K562 (cell line): ENCODE measurements around the gene DUS1L. TPM values are rescaled to one million over a fixed set of nuclear protein-coding genes. Genes with fewer than 3 reads are reported as not detected.

Experiments
- ATF2 ChIP-seq: sonication (generic); formaldehyde crosslinking; IDR thresholded peaks from 2 replicates; pipeline ENCODE4 v1.8.1; 2022; ENCODE audit warnings: missing genetic modification reagents
- FOXK2 ChIP-seq, 2 experiments: fragments of 450-650 bp; IDR thresholded peaks in 1 of 2; conservative IDR thresholded peaks in 1 of 2; 2 replicates each; pipeline ENCODE4 v1.6.1; 2016; ENCODE audit warnings: low read depth in 2 of 2, mild to moderate bottlenecking in 1 of 2
- HIVEP1 ChIP-seq: fragments of 250-450 bp; sonication (Bioruptor Pico); IDR thresholded peaks from 2 replicates; pipeline ENCODE4 v1.4.0; 2020; ENCODE audit warnings: mild to moderate bottlenecking
- MGA ChIP-seq: fragments of 450-650 bp; IDR thresholded peaks from 2 replicates; pipeline ENCODE4 v1.6.1; 2016; ENCODE audit warnings: mild to moderate bottlenecking, moderate library complexity
- POLR2G ChIP-seq: fragments of 200-400 bp; formaldehyde crosslinking; IDR thresholded peaks from 2 replicates; pipeline ENCODE4 v1.6.1; 2017; ENCODE audit warnings: low read depth, mild to moderate bottlenecking, antibody characterized with exemption, low read length, moderate library complexity
- RBFOX2 ChIP-seq: fragments of 200-400 bp; formaldehyde crosslinking; IDR thresholded peaks from 2 replicates; pipeline ENCODE4 v1.6.1; 2017; ENCODE audit warnings: low read depth, mild to moderate bottlenecking, low read length, moderate library complexity
- RBM17 ChIP-seq: fragments of 200-400 bp; formaldehyde crosslinking; IDR thresholded peaks from 2 replicates; pipeline ENCODE4 v1.6.1; 2017; ENCODE audit warnings: low read depth, mild to moderate bottlenecking, low read length, borderline replicate concordance
- TCFL5 ChIP-seq: fragments of 250-450 bp; sonication (Bioruptor Pico); conservative IDR thresholded peaks from 2 replicates; pipeline ENCODE4 v1.6.1; 2021; ENCODE audit warnings: mild to moderate bottlenecking, moderate library complexity, matching md5 sums
- TSC22D4 ChIP-seq: fragments of 450-650 bp; IDR thresholded peaks from 2 replicates; pipeline ENCODE4 v1.6.1; 2016; ENCODE audit warnings: missing genetic modification characterization, missing biosample characterization, control low read depth
- ZC3H4 ChIP-seq: sonication (generic); formaldehyde crosslinking; IDR thresholded peaks from 2 replicates; pipeline ENCODE4 v1.9.0; 2021; ENCODE audit warnings: missing genetic modification reagents, borderline replicate concordance
- ZNF384 ChIP-seq: IDR thresholded peaks from 2 replicates; pipeline ENCODE4 v1.6.1; 2012; ENCODE audit warnings: low read depth, low read length, improper control_type of control experiment
- polyA plus RNA-seq, 8 experiments: library from polyadenylated mRNA; depleted of rRNA in 4 of 8; stranded (reverse) in 5 of 8; unstranded in 3 of 8; fragments of >200 nt; fragmentation: Nextera tagmentation in 2 of 8; fragmentation: Illumina TruSeq in 1 of 8; extraction: Ambion mirVana in 2 of 8; extraction: Trizol in 1 of 8; gene quantifications; 2 replicates each; pipeline versions ENCODE4 v1.2.1 to v1.2.3, GENCODE V29; 2011 to 2014; ENCODE audit warnings: inconsistent platforms in 1 of 8, missing spikeins in 1 of 8
- total RNA-seq, 7 experiments: library from RNA; depleted of rRNA in 6 of 7; stranded (reverse); fragments of >200 nt in 6 of 7; fragmentation: Illumina TruSeq in 2 of 7; extraction: Trizol in 2 of 7; gene quantifications; 2 replicates each; pipeline versions ENCODE4 v1.2.1 to v1.2.3, GENCODE V29; 2011 to 2021; ENCODE audit warnings: low replicate concordance in 1 of 7

Gene DUS1L
- total and polyA plus RNA-seq, 9 of the 15 experiments (the other 6 are each of a cell fraction or from before 2014, with no cell fraction given): 7.8 to 210 (median 83.9) TPM

DNA sequence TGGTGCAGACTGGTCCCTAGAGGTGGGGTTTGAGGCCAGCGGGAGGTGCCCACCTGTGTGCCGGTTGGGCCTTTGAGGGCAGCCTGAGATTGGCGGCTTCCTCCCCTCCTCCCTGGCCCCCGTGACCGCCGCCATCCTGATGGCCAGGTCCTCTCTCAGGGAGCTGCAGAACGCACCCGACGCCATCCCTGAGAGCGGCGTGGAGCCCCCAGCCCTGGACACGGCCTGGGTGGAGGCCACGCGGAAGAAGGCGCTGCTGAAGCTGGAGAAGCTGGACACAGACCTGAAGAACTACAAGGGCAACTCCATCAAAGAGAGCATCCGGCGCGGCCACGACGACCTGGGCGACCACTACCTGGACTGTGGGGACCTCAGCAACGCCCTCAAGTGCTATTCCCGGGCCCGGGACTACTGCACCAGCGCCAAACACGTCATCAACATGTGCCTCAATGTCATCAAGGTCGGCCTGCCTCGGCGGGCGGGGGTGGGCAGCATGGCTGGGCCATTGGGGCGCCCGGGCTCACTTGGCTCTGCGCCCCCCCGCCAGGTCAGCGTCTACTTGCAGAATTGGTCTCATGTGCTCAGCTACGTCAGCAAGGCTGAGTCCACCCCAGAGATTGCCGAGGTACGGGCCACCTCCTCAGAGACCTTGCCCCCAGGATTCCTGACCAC, 11.1 kb downstream of the DUS1L start (continued):
- TF ChIP-seq ATF2 (CRISPR knock-in tag) (no peak), ZC3H4 (CRISPR knock-in tag) (no peak), MGA (no peak), RBFOX2 (0 out of 2 replicates have a peak, but pooled peaks have one; percentile 22), ZNF384 (no peak), TSC22D4 (tag) (no peak), HIVEP1 (CRISPR knock-in tag) (no peak), POLR2G (peak; percentile 37; the same call in 1 of the 2 replicates), FOXK2 (conservative IDR thresholded peaks at IDR 0.05 in 1 of 2, IDR thresholded peaks at IDR 0.05 in 1 of 2; ENCODE audit: low read depth in 2 of 2) (no peak), RBM17 (no peak), TCFL5 (CRISPR knock-in tag) (no peak)
- TF ChIP-seq, all 486 proteins: peak for 4
